GM19328 (cell line): ENCODE data around the gene PRDM5.

Experiments used
- ATAC-seq: cut with Tn5 transposase; IDR thresholded peaks from one replicate; pipeline ENCODE4 v1.9.1; 2021; ENCODE audit warnings: mild to moderate bottlenecking, moderate library complexity; ENCODE audit not compliant: unreplicated experiment

PRDM5 gene

GRCh38 chr4:120922381-120923206, at the start of gene PRDM5:
TSS of gene PRDM5 (minus strand) at chr4:120922726. CDS start at chr4:120922608, 118 bp downstream.
- no peak for ATAC-seq

GRCh38 chr4:120971884-120972283, 49.4 kb upstream of the PRDM5 start:
- ATAC-seq, result no peak

GRCh38 chr4:120965938-120966337, 43.4 kb upstream of the PRDM5 start:
- no peak for ATAC-seq

- no peak for ATAC-seq
These were observed 42.1 kb upstream of the PRDM5 start for GRCh38 chr4:120964596-120964995.

- no peak for ATAC-seq
These were observed 40.9 kb upstream of the PRDM5 start for GRCh38 chr4:120963449-120963848.

- no peak for ATAC-seq
These were observed 38.2 kb upstream of the PRDM5 start for GRCh38 chr4:120960656-120961267.

GRCh38 chr4:120948382-120948781, 25.9 kb upstream of the PRDM5 start:
- no peak for ATAC-seq

- no peak for ATAC-seq
These were observed 20.2 kb upstream of the PRDM5 start for GRCh38 chr4:120942776-120943175.

GRCh38 chr4:120940547-120940946, 18.0 kb upstream of the PRDM5 start:
- no peak for ATAC-seq

- ATAC-seq, result no peak
These were observed 17.2 kb upstream of the PRDM5 start for GRCh38 chr4:120939693-120940092.

- no peak for ATAC-seq
These were observed 7.3 kb upstream of the PRDM5 start for GRCh38 chr4:120929847-120930246.

- ATAC-seq, result no peak
These were observed 5.4 kb upstream of the PRDM5 start for GRCh38 chr4:120927801-120928409.

- ATAC-seq, result no peak
These were observed 4.0 kb upstream of the PRDM5 start for GRCh38 chr4:120926358-120927025.

GRCh38 chr4:120924931-120925330, 2.4 kb upstream of the PRDM5 start:
- no peak for ATAC-seq

GRCh38 chr4:120923207-120923522, 639 bp upstream of the PRDM5 start:
- ATAC-seq, result no peak

GRCh38 chr4:120921456-120922380, 808 bp downstream of the PRDM5 start:
- no peak for ATAC-seq

GRCh38 chr4:120920666-120921065, 1.9 kb downstream of the PRDM5 start:
- ATAC-seq, result no peak

GRCh38 chr4:120919358-120919757, 3.2 kb downstream of the PRDM5 start:
- no peak for ATAC-seq

GRCh38 chr4:120918788-120919187, 3.7 kb downstream of the PRDM5 start:
- no peak for ATAC-seq

- no peak for ATAC-seq
These were observed 4.4 kb downstream of the PRDM5 start for GRCh38 chr4:120918092-120918491.

GRCh38 chr4:120916937-120917336, 5.6 kb downstream of the PRDM5 start:
- no peak for ATAC-seq
